IMR-90 (cell line): Measurements from ENCODE around the gene ARID4A.

Experiments used
- CTCF ChIP-seq: conservative IDR thresholded peaks from 2 replicates; pipeline ENCODE4 v1.5.1; 2012; ENCODE audit warnings: mild to moderate bottlenecking, low read depth, low read length, improper control_type of control experiment
- FOS ChIP-seq: fragments of 150-350 bp; IDR thresholded peaks from 2 replicates; pipeline ENCODE4 v1.6.1; 2016; ENCODE audit warnings: low read depth, low read length

DNA sequence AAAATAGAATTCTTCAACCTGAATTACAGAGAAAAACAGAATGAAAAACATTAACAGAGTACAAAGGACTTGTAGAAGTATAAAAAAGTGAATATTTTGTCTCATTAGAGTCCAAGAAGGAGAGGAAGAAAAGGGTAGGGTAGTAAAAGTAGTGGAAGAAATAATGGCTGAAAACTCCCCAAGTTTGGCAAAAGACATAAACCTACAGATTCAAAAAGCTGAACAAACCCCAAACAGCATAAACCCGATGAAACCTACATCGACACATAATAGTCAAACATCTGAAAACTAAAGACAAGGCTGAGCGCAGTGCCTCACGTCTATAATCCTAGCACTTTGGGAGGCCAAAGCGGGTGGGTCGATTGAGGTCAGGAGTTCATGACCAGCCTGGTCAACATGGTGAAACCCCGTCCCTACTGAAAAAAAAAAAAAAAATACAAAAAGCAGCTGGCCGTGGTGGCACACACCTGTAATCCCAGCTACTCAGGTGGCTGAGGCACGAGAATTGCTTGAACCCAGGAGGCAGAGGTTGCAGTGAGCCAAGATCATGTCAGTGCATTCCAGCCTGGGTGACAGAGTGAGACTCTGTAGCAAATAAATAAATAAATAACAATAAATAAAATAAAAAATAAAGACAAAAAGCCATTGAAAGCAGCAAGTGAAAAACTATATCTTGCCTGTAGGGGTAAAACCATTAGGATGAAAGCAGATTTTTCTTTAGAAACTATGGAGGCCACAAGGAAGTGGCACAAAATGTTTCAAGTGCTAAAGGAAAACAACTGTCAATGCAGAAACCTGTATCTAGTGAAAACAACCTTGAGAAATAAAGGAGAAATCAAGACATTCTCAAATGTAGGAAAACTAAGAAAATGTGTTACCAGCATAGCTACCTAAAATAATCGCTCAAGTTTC, 117.5 kb downstream of the ARID4A start:
- TF ChIP-seq CTCF (no peak), FOS (no peak)
